ENCODE measurements around the gene CD40LG. TPM values are rescaled to one million over a fixed set of nuclear protein-coding genes. Genes with fewer than 3 reads are reported as not detected.

The CD40LG gene
- total and polyA plus RNA-seq, 2 of the 13 experiments (the other 11 are each of a cell fraction or from before 2014, with no cell fraction given): not detected

DNA sequence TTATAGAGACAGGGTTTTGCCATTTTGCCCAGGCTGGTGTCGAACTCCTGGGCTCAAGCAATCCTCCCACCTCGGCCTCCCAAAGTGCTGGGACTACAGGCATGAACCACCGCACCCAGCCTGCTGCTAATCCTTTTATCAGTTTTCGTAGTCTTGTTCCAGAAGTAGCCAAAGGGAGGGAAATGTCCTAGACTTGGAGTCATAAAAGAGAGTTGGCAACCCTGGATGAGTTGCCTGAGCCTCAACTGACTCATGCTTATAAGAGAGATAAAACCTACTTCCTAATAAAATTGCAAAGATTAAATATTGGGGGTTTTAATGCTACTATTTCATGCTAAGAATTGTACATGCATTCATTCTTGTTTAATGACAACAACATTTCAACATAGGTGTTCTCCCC, 44.3 kb downstream of the CD40LG start (continued):
- no peak for TF ChIP-seq ZSCAN22 (CRISPR knock-in tag; IDR thresholded peaks at IDR 0.05)

DNA sequence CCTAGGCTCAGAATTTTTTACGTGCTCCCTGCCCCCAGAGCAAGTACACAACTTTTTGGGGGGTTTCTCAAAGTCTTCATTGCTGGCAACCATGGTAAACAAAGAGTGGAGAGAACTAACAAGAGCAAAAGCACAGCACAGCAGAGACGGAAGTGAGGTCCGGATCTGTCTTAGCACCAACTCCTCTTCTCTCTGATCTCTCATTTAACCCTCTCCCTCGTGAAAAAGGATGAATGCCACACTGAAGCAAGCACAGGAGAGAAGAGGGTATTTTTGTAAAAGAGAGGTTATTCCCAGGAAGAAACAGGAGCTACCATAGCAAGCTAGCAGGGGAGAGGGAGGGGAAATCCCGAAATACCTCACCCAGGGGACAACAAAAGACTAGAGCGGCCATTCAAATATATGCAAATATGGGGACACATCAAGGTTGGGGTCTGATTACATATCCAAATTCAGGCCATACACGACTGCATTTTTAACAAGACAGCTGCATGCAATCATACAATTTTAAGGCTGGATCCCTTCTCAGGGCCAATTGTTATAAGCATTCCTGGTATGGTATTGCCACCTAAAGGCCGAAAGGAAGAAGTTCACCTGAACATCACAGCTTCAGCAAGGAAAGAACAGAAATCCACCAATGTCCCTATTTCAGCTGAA, 46.6 kb downstream of the CD40LG start:
- H3K27me3 ChIP-seq (ENCODE audit: control insufficient read depth in 1 of 2, insufficient read depth in 2 of 2, low read length in 2 of 2): no peaks in the 10 kb centered on the region
- ChIA-PET POLR2A (no interaction called here), CTCF (ENCODE audit: low intra/inter-chr PET ratio, low total read pairs) (interaction anchor here (1.1 kb wide), 1 partner anchor 666 kb away, joined by 4 read pairs; no protein-coding TSS in a partner anchor)
- intact Hi-C loops (cut with micrococcal nuclease; ENCODE audit: unreplicated experiment): loop anchor here (5.0 kb wide), 1 partner anchor 667 kb away; no protein-coding TSS in a partner anchor
- ATAC-seq: 0 out of 3 replicates have a peak, but pooled peaks have one; percentile 50
- peak; percentile 10 for DNase-seq (ENCODE audit: low spot score)
- no peaks in the 10 kb centered on the region for H3K9me3 ChIP-seq (ENCODE audit: low read length)
- H3K4me2 ChIP-seq (ENCODE audit: low read depth, low read length): no peak overlapping the region
- TF ChIP-seq, protein P1, sequence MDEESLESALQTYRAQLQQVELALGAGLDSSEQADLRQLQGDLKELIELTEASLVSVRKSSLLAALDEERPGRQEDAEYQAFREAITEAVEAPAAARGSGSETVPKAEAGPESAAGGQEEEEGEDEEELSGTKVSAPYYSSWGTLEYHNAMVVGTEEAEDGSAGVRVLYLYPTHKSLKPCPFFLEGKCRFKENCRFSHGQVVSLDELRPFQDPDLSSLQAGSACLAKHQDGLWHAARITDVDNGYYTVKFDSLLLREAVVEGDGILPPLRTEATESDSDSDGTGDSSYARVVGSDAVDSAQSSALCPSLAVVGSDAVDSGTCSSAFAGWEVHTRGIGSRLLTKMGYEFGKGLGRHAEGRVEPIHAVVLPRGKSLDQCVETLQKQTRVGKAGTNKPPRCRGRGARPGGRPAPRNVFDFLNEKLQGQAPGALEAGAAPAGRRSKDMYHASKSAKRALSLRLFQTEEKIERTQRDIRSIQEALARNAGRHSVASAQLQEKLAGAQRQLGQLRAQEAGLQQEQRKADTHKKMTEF (CRISPR knock-in tag; IDR thresholded peaks at IDR 0.05): no peak
- no peak for TF ChIP-seq RCOR2 (CRISPR knock-in tag; IDR thresholded peaks at IDR 0.05)
- TF ChIP-seq, protein P2, sequence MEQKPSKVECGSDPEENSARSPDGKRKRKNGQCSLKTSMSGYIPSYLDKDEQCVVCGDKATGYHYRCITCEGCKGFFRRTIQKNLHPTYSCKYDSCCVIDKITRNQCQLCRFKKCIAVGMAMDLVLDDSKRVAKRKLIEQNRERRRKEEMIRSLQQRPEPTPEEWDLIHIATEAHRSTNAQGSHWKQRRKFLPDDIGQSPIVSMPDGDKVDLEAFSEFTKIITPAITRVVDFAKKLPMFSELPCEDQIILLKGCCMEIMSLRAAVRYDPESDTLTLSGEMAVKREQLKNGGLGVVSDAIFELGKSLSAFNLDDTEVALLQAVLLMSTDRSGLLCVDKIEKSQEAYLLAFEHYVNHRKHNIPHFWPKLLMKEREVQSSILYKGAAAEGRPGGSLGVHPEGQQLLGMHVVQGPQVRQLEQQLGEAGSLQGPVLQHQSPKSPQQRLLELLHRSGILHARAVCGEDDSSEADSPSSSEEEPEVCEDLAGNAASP (CRISPR knock-in tag; IDR thresholded peaks at IDR 0.05; ENCODE audit: borderline replicate concordance): no peak
- no peak for TF ChIP-seq U2AF1 (optimal IDR thresholded peaks at IDR 0.05; ENCODE audit: low read depth, low read length)
- TF ChIP-seq, protein P3, sequence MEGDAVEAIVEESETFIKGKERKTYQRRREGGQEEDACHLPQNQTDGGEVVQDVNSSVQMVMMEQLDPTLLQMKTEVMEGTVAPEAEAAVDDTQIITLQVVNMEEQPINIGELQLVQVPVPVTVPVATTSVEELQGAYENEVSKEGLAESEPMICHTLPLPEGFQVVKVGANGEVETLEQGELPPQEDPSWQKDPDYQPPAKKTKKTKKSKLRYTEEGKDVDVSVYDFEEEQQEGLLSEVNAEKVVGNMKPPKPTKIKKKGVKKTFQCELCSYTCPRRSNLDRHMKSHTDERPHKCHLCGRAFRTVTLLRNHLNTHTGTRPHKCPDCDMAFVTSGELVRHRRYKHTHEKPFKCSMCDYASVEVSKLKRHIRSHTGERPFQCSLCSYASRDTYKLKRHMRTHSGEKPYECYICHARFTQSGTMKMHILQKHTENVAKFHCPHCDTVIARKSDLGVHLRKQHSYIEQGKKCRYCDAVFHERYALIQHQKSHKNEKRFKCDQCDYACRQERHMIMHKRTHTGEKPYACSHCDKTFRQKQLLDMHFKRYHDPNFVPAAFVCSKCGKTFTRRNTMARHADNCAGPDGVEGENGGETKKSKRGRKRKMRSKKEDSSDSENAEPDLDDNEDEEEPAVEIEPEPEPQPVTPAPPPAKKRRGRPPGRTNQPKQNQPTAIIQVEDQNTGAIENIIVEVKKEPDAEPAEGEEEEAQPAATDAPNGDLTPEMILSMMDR (CRISPR knock-in tag; IDR thresholded peaks at IDR 0.05): peak; percentile 67
- TF ChIP-seq ZNF672 (CRISPR knock-in tag; IDR thresholded peaks at IDR 0.05): no peak
- TF ChIP-seq DPF2 (CRISPR knock-in tag; IDR thresholded peaks at IDR 0.05; ENCODE audit: borderline replicate concordance, low read depth): no peak
- TF ChIP-seq STAG1 (CRISPR knock-in tag; IDR thresholded peaks at IDR 0.05): peak; percentile 70
- no peak for TF ChIP-seq ZSCAN12 (CRISPR knock-in tag; IDR thresholded peaks at IDR 0.05)
- peak; percentile 29; the same call in 1 of the 2 replicates for TF ChIP-seq SMC3 (IDR thresholded peaks at IDR 0.05; ENCODE audit: low read length)
- no peak for TF ChIP-seq CBX1 (IDR thresholded peaks at IDR 0.05; ENCODE audit: low read depth)
- H3K27ac ChIP-seq (ENCODE audit: extremely low read length, insufficient read depth, low read length): no peak overlapping the region
- H4K20me1 ChIP-seq (ENCODE audit: insufficient read depth, low read length): no peaks in the 10 kb centered on the region
- WGBS (ENCODE audit: low lambda C conversion rate): 17% methylated on average over 8 of the region's 8 CpGs
- FAIRE-seq: peak; percentile 71
- no peak overlapping the region for H3K4me3 ChIP-seq (replicated peaks in 1 of 3; ENCODE audit: insufficient read depth in 1 of 3, low read depth in 2 of 3, low read length in 3 of 3)
- H3K36me3 ChIP-seq (replicated peaks in 1 of 2; ENCODE audit: control insufficient read depth in 1 of 2, insufficient read depth in 2 of 2, low read length in 2 of 2): no peaks in the 10 kb centered on the region
- no peak overlapping the region for H3K9ac ChIP-seq (ENCODE audit: insufficient read depth, low read depth, low read length)
- no peaks in the 10 kb centered on the region for H3K79me2 ChIP-seq (ENCODE audit: insufficient read depth, low read length)
- no peaks in the 10 kb centered on the region for H3K4me1 ChIP-seq (ENCODE audit: insufficient read depth, low read length)
- H2AFZ ChIP-seq (ENCODE audit: low read length): no peak overlapping the region
- BruUV-seq (replicated peaks): no TSS peak
- in situ Hi-C loops (cut with HindIII; ENCODE audit: extremely low pct_ligation_motif_present, low pct_unique_long_range_greater_than_20kb): no loop called here
